DND-41 (cell line): ENCODE measurements around the gene GP9.

Source experiments
- ATAC-seq: fragments of 200-7000 bp; cut with Tn5 transposase; 3 replicates; pipeline ENCODE4 v1.9.1; 2021; ENCODE audit warnings: low read depth; ENCODE audit not compliant: insufficient read depth
- DNase-seq: peaks from one replicate; pipeline ENCODE4 v3.0.0-alpha.2; 2020
- H2AFZ ChIP-seq: 2 replicates; pipeline ENCODE4 v1.6.0; 2012; ENCODE audit warnings: low read depth, low read length
- H3K27ac ChIP-seq: 2 replicates; pipeline ENCODE4 v1.5.1; 2012; ENCODE audit warnings: low read length, inconsistent platforms
- H3K27me3 ChIP-seq: fragments of 200-600 bp; sonication (generic); 2 replicates; pipeline ENCODE4 v1.6.0; 2012; ENCODE audit warnings: low read length, mild to moderate bottlenecking, inconsistent platforms; ENCODE audit not compliant: insufficient read depth, poor library complexity
- H3K36me3 ChIP-seq: 2 replicates; pipeline ENCODE4 v1.5.1; 2012; ENCODE audit warnings: low read length, inconsistent platforms; ENCODE audit not compliant: insufficient read depth
- H3K4me1 ChIP-seq: 2 replicates; pipeline ENCODE4 v1.5.1; 2012; ENCODE audit warnings: mild to moderate bottlenecking, low read length; ENCODE audit not compliant: insufficient read depth
- H3K4me2 ChIP-seq: 2 replicates; pipeline ENCODE4 v1.6.0; 2012; ENCODE audit warnings: mild to moderate bottlenecking, moderate library complexity, low read length, inconsistent platforms; ENCODE audit not compliant: insufficient read depth
- H3K4me3 ChIP-seq, 2 experiments: fragments of 200-600 bp in 1 of 2; shearing (Covaris generic) in 1 of 2; 2 replicates each; pipeline ENCODE4 v1.5.1; 2012 to 2016; ENCODE audit warnings: inconsistent platforms in 2 of 2, low read length in 2 of 2, mild to moderate bottlenecking in 2 of 2, low read depth in 1 of 2, moderate library complexity in 1 of 2
- H3K79me2 ChIP-seq: 2 replicates; pipeline ENCODE4 v1.6.0; 2012; ENCODE audit warnings: low read length, inconsistent platforms; ENCODE audit not compliant: insufficient read depth
- H3K9ac ChIP-seq: 2 replicates; pipeline ENCODE4 v1.6.0; 2012; ENCODE audit warnings: low read depth, mild to moderate bottlenecking, inconsistent platforms, low read length, moderate library complexity
- H3K9me3 ChIP-seq: 2 replicates; pipeline ENCODE4 v1.5.1; 2012; ENCODE audit warnings: low read length, moderate library complexity, mild to moderate bottlenecking, inconsistent platforms; ENCODE audit not compliant: insufficient read depth, severe bottlenecking
- H4K20me1 ChIP-seq: 2 replicates; pipeline ENCODE4 v1.6.0; 2012; ENCODE audit warnings: low read length; ENCODE audit not compliant: insufficient read depth
- CTCF ChIP-seq: IDR thresholded peaks from 2 replicates; pipeline ENCODE4 v1.5.1; 2012; ENCODE audit warnings: borderline replicate concordance, low read length, moderate library complexity, mild to moderate bottlenecking; ENCODE audit not compliant: poor library complexity, severe bottlenecking; ENCODE audit errors: extremely low read depth
- EZH2 ChIP-seq: IDR thresholded peaks from 3 replicates; pipeline ENCODE4 v1.6.1; 2012; ENCODE audit warnings: borderline replicate concordance, low read depth, mild to moderate bottlenecking, moderate library complexity, low read length, inconsistent platforms; ENCODE audit not compliant: severe bottlenecking

The GP9 gene

DNA sequence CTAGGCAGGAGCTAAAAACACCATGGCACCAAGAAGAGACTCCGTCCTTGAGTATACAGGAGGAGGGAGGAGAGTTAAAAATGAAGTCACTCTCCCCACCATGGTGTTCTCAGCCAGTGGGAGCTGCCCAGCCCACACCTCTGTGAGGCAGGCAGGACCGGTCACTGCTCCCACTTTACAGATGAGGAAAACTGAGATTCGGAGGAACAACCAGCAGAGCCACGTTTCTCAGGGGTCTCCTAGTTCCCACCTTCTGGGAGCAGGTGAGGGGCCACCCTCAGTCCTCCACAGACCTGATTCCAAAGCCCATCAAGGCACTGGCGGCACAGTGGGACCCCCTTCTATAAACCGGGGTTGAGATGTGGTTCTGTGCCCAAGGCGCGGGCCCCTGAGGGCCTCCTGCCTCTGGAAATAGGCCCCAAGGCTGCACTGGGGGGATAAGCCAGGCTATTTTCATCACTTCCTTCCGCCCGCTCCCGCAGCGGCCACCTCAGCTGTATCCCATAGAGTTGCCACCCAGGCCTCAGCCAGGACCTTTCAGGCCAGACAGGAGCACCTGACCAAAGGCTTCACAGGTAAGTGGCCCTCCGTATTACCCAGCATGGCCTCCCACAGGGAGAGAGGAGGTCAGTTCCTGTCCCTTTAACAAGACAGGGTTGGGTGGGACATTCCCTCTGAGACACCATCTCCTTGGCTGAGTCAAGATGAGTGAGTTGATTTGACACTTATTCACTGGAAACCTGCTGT lies at the start of gene GP9:
Gene GP9, plus strand, starts transcription at position 504 of the 747 bp plus-strand sequence. CDS start 961 bp downstream, outside the sequence.
- no peak within 1 kb of the TSS for H3K4me2 ChIP-seq
- H3K9ac ChIP-seq: no peak within 1 kb of the TSS
- TF ChIP-seq EZH2 (no peak), CTCF (no peak)
- H3K4me1 ChIP-seq: no peaks in the 10 kb centered on the region
- DNase-seq (no peak), ATAC-seq (no peak)
- H3K9me3 ChIP-seq: no peaks in the 10 kb centered on the region
- H2AFZ ChIP-seq: no peak within 1 kb of the TSS
- no peaks in the 10 kb centered on the region for H4K20me1 ChIP-seq
- H3K27me3 ChIP-seq: no peaks in the 10 kb centered on the region
- H3K36me3 ChIP-seq: no peaks in the 10 kb centered on the region
- H3K4me3 ChIP-seq: no peak within 1 kb of the TSS
- H3K79me2 ChIP-seq: no peaks in the 10 kb centered on the region
- no peak within 1 kb of the TSS for H3K27ac ChIP-seq

GRCh38 chr3:129013491-129013891 lies 47.1 kb upstream of the GP9 start:
- Histone ChIP-seq H3K4me2 (no peak overlapping the region), H3K27ac (no peak overlapping the region), H3K27me3 (no peaks in the 10 kb centered on the region), H3K4me1 (peaks cover 23% of the 10 kb centered on the region), H3K9me3 (no peaks in the 10 kb centered on the region), H3K9ac (no peak overlapping the region), H3K36me3 (no peaks in the 10 kb centered on the region), H3K4me3 (no peak overlapping the region), H4K20me1 (no peaks in the 10 kb centered on the region), H3K79me2 (no peaks in the 10 kb centered on the region), H2AFZ (no peak overlapping the region)
- DNase-seq: no peak
- ATAC-seq: no peak
- TF ChIP-seq EZH2 (no peak), CTCF (no peak)

- Histone ChIP-seq H3K79me2 (no peaks in the 10 kb centered on the region), H3K4me1 (peaks cover 23% of the 10 kb centered on the region), H3K4me2 (no peak overlapping the region), H2AFZ (no peak overlapping the region), H3K36me3 (no peaks in the 10 kb centered on the region), H3K27ac (0 out of 2 replicates have a peak overlapping the region, but pooled peaks have one; percentile 78), H3K27me3 (no peaks in the 10 kb centered on the region), H3K9me3 (no peaks in the 10 kb centered on the region), H4K20me1 (no peaks in the 10 kb centered on the region), H3K9ac (no peak overlapping the region), H3K4me3 (no peak overlapping the region)
- no peak for TF ChIP-seq CTCF
- TF ChIP-seq EZH2: no peak
- DNase-seq: no peak
- no peak for ATAC-seq
These were observed 46.4 kb upstream of the GP9 start for GRCh38 chr3:129014148-129014547.
